Body of pancreas (tissue), 4 donors: ENCODE measurements around the gene PLD1. TPM values are rescaled to one million over a fixed set of nuclear protein-coding genes. Genes with fewer than 3 reads are reported as not detected.

ENCODE experiments used
- ATAC-seq: fragments of 150-250 bp; one replicate; pipeline ENCODE4 v1.9.1; 2016
- DNase-seq, 4 donors: peaks; one replicate each; pipeline ENCODE4 v3.0.0-alpha.2; 2019
- H3K27ac ChIP-seq, 4 donors: fragments of 200-600 bp; sonication (generic); 1 replicate in 3 of 4; 2 replicates in 1 of 4; pipeline versions ENCODE4 v1.5.1 to v1.6.1; 2016 to 2019; ENCODE audit warnings: mild to moderate bottlenecking in 1 of 4, mixed read lengths in 1 of 4, moderate library complexity in 1 of 4
- H3K27me3 ChIP-seq, 2 donors: fragments of 200-600 bp; sonication (generic); one replicate each; pipeline ENCODE4 v1.6.0; 2016; ENCODE audit warnings: mild to moderate bottlenecking in 1 of 2
- H3K36me3 ChIP-seq, 2 donors: fragments of 200-600 bp; sonication (generic); replicated peaks in 1 of 2; 2 replicates each; pipeline ENCODE4 v1.5.1; 2016; ENCODE audit warnings: low read depth in 2 of 2; ENCODE audit not compliant: insufficient read depth in 1 of 2
- H3K4me1 ChIP-seq: fragments of 200-600 bp; sonication (generic); one replicate; pipeline ENCODE4 v1.6.0; 2016
- H3K4me3 ChIP-seq, 2 donors: fragments of 200-600 bp; sonication (generic); 1 replicate in 1 of 2; 2 replicates in 1 of 2; pipeline ENCODE4 v1.5.1; 2016 to 2019
- H3K9me3 ChIP-seq, 3 donors: fragments of 200-600 bp; sonication (generic); 1 replicate in 2 of 3; 2 replicates in 1 of 3; pipeline ENCODE4 v1.5.1; 2016
- POLR2A ChIP-seq, 3 donors: fragments of 450-650 bp; IDR thresholded peaks; one replicate each; pipeline ENCODE4 v1.6.1; 2016; ENCODE audit warnings: antibody characterized with exemption in 3 of 3, mild to moderate bottlenecking in 2 of 3
- WGBS, 2 donors: methylation state at CpG; one replicate each; pipeline ENCODE4 v1.1.5; 2017; 5-methylcytosine and 5-hydroxymethylcytosine counted together
- intact Hi-C: fragments of 100-400 bp; cut with DNase I; formaldehyde crosslinking; loops from one replicate; pipeline ENCODE4 v1.15.1; 2023
- total RNA-seq, 2 donors: library from RNA; depleted of rRNA; stranded (reverse); fragments of >200 nt; gene quantifications; one replicate each; pipeline ENCODE4 v1.1.0, GENCODE V29; 2016
- TF ChIP-seq, protein P1 (sequence below), 7 experiments: fragments of 450-650 bp in 4 of 7; fragments of 200-600 bp in 3 of 7; sonication (generic) in 3 of 7; IDR thresholded peaks; one replicate each; pipeline ENCODE4 v1.5.1; 2016 to 2019; ENCODE audit warnings: antibody characterized with exemption in 7 of 7

Gene PLD1
- total RNA-seq, 2 donors from 2014 or later = 60.4 to 96.2 TPM

GRCh38 chr3:171718493-171719185 is 91.6 kb downstream of the PLD1 start:
- no peak for ATAC-seq
- intact Hi-C loops = no loop called here
- WGBS, 2 donors = 85 to 91% methylated on average over 4 of the region's 4 CpGs
- TF ChIP-seq, protein P1, sequence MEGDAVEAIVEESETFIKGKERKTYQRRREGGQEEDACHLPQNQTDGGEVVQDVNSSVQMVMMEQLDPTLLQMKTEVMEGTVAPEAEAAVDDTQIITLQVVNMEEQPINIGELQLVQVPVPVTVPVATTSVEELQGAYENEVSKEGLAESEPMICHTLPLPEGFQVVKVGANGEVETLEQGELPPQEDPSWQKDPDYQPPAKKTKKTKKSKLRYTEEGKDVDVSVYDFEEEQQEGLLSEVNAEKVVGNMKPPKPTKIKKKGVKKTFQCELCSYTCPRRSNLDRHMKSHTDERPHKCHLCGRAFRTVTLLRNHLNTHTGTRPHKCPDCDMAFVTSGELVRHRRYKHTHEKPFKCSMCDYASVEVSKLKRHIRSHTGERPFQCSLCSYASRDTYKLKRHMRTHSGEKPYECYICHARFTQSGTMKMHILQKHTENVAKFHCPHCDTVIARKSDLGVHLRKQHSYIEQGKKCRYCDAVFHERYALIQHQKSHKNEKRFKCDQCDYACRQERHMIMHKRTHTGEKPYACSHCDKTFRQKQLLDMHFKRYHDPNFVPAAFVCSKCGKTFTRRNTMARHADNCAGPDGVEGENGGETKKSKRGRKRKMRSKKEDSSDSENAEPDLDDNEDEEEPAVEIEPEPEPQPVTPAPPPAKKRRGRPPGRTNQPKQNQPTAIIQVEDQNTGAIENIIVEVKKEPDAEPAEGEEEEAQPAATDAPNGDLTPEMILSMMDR (IDR thresholded peaks at IDR 0.05) = no peak
- TF ChIP-seq POLR2A (IDR thresholded peaks at IDR 0.05) = no peak
- DNase-seq = no peak
- Histone ChIP-seq H3K27ac (no peak overlapping the region), H3K36me3 (peaks cover 0 to 2% of the 10 kb centered on the region in 2 donors), H3K9me3 (peaks cover 0 to 4% (median 0%) of the 10 kb centered on the region in 3 donors), H3K27me3 (no peaks in the 10 kb centered on the region), H3K4me3 (no peak overlapping the region), H3K4me1 (no peaks in the 10 kb centered on the region)

- no peaks in the 10 kb centered on the region for H3K27me3 ChIP-seq
- H3K36me3 ChIP-seq = peaks cover 0 to 8% of the 10 kb centered on the region in 2 donors
- TF ChIP-seq, protein P1 (IDR thresholded peaks at IDR 0.05) = no peak
- TF ChIP-seq POLR2A (IDR thresholded peaks at IDR 0.05) = no peak
- no peak overlapping the region for H3K4me3 ChIP-seq
- no peak overlapping the region for H3K27ac ChIP-seq
- H3K4me1 ChIP-seq = no peaks in the 10 kb centered on the region
- DNase-seq = no peak
- peaks cover 0 to 4% (median 0%) of the 10 kb centered on the region in 3 donors for H3K9me3 ChIP-seq
- no peak for ATAC-seq
- WGBS, 2 donors = 98% methylated on average over 2 of the region's 2 CpGs
- intact Hi-C loops = no loop called here
Observed at GRCh38 chr3:171715155-171715554, 95.1 kb downstream of the PLD1 start.

DNA sequence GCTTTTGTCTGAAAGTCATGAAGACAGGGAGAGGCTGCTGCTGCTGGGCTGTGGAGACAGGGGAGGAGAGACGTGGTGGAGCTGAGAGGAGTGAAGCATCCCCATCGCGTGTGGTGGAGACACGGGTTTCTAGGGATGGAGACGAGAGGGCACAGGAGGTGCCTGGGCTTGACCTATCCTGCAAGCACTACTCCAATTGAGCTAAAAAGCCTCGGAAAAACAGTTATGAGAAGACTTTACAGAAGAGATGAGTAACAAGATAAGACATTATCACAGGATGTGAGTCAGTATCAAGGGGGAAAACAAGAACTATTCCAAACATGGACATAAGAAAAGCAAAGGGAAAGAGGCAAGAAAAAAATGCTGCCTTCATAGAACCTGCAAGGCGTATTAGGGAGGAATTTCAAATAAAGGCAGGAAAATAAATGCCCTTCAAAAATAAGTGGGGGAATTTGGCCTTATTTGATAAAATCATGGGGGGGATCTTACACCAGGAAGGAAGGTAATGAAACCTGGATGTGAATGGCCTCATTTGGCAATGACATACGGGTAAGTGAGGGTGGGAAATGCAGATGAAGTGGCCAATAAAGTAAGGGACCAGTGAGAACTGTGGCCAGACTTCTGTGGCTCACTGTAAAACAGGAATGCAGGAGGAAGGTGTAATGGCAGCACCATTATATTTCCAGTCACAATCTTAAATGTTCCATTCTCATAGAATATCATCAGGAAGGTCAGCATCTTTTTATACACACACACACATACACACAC is 97.9 kb downstream of the PLD1 start:
- Histone ChIP-seq H3K4me1 (no peaks in the 10 kb centered on the region), H3K4me3 (no peak overlapping the region), H3K27me3 (no peaks in the 10 kb centered on the region), H3K27ac (no peak overlapping the region), H3K9me3 (peaks cover 0 to 4% (median 0%) of the 10 kb centered on the region in 3 donors), H3K36me3 (peaks cover 0 to 10% of the 10 kb centered on the region in 2 donors)
- DNase-seq = no peak
- no peak for ATAC-seq
- WGBS, 2 donors = 85 to 87% methylated on average over 8 of the region's 8 CpGs
- intact Hi-C loops = no loop called here
- TF ChIP-seq POLR2A (IDR thresholded peaks at IDR 0.05) = no peak
- TF ChIP-seq, protein P1 (IDR thresholded peaks at IDR 0.05) = no peak

DNA sequence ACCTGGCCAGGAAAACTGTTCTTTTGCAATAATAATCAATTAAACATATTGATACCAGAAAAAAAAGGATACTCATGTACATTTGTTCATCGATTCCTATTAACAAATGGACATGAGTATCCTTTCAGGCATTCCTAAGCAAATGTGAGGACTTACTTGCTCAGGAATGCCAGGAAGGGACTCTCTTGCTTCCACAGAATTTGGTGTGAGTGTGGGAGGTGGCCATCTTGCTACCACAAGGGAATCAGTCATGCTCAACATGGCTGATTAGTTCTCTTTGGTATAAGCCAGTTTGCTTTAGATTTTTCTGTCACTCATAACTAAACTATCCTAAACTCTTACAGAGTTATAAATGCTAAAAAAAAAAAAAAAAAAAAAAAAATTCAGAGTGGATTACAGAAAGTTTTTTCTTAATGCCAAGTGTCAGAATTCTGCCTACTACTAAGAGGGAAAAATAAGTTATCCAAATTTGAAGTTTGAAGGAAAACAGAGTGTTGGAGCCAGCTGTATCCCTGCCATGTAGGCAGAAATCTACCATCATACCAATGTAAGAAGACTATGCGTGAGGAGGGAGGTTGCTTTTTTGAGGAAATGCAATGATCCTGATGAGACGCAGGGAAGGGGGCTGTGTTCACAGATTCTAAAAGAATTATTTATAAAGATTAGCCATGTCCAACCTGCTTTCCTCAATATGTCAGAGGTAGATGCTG is 98.7 kb downstream of the PLD1 start:
- Histone ChIP-seq H3K9me3 (peaks cover 0 to 4% (median 0%) of the 10 kb centered on the region in 3 donors), H3K4me3 (no peak overlapping the region), H3K36me3 (peaks cover 0 to 10% of the 10 kb centered on the region in 2 donors), H3K27ac (no peak overlapping the region), H3K27me3 (no peaks in the 10 kb centered on the region), H3K4me1 (no peaks in the 10 kb centered on the region)
- WGBS, 2 donors = 91 to 94% methylated on average over 3 of the region's 3 CpGs
- DNase-seq (no peak), ATAC-seq (no peak)
- TF ChIP-seq, protein P1 (IDR thresholded peaks at IDR 0.05) = no peak
- TF ChIP-seq POLR2A (IDR thresholded peaks at IDR 0.05) = no peak
- intact Hi-C loops = no loop called here
